ENCODE data around the gene HMCN1. TPM values are rescaled to one million over a fixed set of nuclear protein-coding genes. Genes with fewer than 3 reads are reported as not detected.

Gene HMCN1
- total and polyA plus RNA-seq, 4 donors = 1.5 to 6.8 (median 3.5) TPM

DNA sequence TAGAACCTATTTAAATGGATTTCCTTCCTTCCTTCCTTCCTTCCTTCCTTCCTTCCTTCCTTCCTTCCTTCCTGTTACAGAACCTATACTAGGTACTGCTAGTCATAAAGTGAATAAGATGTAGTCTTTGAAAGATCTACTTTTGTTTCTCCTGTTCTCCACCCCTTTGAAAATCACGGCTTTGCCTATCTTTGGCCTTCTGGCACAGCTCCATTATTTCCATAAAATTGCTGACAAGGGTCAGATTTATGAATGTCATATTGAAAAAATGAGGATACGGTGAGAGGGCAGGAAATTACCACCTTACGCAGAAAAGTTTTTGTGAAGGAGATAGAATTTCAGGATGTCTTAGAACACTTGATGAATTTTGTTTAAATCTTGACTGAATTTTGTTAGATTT lies 18.1 kb upstream of the HMCN1 start:
- Histone ChIP-seq H3K9ac (ENCODE audit: low read depth in 1 of 2, low read length in 2 of 2) (no peak overlapping the region), H3K27me3 (ENCODE audit: control insufficient read depth in 4 of 4, insufficient read depth in 4 of 4, low read length in 3 of 4) (no peaks in the 10 kb centered on the region), H3K4me1 (ENCODE audit: control insufficient read depth in 4 of 4, insufficient read depth in 4 of 4, low read length in 3 of 4) (peaks cover 0 to 10% (median 6%) of the 10 kb centered on the region in 4 donors), H3K27ac (ENCODE audit: low read depth in 1 of 2, low read length in 2 of 2) (no peak overlapping the region), H3K36me3 (ENCODE audit: control insufficient read depth in 4 of 4, insufficient read depth in 3 of 4, low read depth in 1 of 4, low read length in 3 of 4) (no peaks in the 10 kb centered on the region), H3K4me3 (ENCODE audit: low read depth in 1 of 3, low read length in 3 of 3) (no peak overlapping the region), H3K9me3 (ENCODE audit: control insufficient read depth in 4 of 4, low read length in 3 of 4) (no peaks in the 10 kb centered on the region)
- no peak for DNase-seq (ENCODE audit: low spot score)
- TF ChIP-seq FOXA2 (IDR thresholded peaks at IDR 0.05) = no peak
- 75% methylated on average over 3 of the region's 3 CpGs for WGBS

DNA sequence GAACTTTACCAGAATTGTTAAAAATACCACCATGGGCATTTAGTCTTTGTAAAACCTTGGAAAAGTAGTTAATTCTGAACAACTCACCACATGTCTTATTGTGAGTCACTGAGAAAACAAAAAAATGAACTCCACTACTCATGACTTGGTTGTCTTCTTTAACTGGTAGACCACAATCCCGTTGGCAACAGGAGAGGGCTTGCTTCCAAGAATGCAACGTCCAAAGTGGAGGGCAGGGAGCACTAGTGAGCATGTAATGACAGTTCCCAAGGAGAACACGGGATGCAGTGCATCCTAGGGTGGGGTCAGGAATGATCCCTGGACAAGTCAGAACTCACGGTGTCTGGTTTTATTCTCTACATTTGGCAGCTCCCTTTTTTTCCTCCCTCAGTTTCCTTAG lies 15.2 kb upstream of the HMCN1 start:
- TF ChIP-seq NR2F2 (IDR thresholded peaks at IDR 0.05) = no peak
- TF ChIP-seq HNF4G (IDR thresholded peaks at IDR 0.05) = no peak
- peak in 1 of 2 donors; percentile 50 for TF ChIP-seq RXRA (IDR thresholded peaks at IDR 0.05)
- no peak for TF ChIP-seq GABPA (IDR thresholded peaks at IDR 0.05 in 1 of 2, conservative IDR thresholded peaks at IDR 0.05 in 1 of 2)
- TF ChIP-seq, protein P1, sequence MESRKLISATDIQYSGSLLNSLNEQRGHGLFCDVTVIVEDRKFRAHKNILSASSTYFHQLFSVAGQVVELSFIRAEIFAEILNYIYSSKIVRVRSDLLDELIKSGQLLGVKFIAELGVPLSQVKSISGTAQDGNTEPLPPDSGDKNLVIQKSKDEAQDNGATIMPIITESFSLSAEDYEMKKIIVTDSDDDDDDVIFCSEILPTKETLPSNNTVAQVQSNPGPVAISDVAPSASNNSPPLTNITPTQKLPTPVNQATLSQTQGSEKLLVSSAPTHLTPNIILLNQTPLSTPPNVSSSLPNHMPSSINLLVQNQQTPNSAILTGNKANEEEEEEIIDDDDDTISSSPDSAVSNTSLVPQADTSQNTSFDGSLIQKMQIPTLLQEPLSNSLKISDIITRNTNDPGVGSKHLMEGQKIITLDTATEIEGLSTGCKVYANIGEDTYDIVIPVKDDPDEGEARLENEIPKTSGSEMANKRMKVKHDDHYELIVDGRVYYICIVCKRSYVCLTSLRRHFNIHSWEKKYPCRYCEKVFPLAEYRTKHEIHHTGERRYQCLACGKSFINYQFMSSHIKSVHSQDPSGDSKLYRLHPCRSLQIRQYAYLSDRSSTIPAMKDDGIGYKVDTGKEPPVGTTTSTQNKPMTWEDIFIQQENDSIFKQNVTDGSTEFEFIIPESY (IDR thresholded peaks at IDR 0.05) = peak; percentile 38
- TF ChIP-seq RAD21 (IDR thresholded peaks at IDR 0.05) = peak; percentile 12 to 37
- no peak for TF ChIP-seq TAF1 (conservative IDR thresholded peaks at IDR 0.05)
- TF ChIP-seq SP1 (IDR thresholded peaks at IDR 0.05) = peak; percentile 40
- peak; percentile 58 for TF ChIP-seq YY1 (IDR thresholded peaks at IDR 0.05)
- peak in 1 of 2 donors; percentile 16 for TF ChIP-seq JUND (IDR thresholded peaks at IDR 0.05)
- peak; percentile 72 to 84 for TF ChIP-seq HNF4A (conservative IDR thresholded peaks at IDR 0.05)
- TF ChIP-seq, protein P2, sequence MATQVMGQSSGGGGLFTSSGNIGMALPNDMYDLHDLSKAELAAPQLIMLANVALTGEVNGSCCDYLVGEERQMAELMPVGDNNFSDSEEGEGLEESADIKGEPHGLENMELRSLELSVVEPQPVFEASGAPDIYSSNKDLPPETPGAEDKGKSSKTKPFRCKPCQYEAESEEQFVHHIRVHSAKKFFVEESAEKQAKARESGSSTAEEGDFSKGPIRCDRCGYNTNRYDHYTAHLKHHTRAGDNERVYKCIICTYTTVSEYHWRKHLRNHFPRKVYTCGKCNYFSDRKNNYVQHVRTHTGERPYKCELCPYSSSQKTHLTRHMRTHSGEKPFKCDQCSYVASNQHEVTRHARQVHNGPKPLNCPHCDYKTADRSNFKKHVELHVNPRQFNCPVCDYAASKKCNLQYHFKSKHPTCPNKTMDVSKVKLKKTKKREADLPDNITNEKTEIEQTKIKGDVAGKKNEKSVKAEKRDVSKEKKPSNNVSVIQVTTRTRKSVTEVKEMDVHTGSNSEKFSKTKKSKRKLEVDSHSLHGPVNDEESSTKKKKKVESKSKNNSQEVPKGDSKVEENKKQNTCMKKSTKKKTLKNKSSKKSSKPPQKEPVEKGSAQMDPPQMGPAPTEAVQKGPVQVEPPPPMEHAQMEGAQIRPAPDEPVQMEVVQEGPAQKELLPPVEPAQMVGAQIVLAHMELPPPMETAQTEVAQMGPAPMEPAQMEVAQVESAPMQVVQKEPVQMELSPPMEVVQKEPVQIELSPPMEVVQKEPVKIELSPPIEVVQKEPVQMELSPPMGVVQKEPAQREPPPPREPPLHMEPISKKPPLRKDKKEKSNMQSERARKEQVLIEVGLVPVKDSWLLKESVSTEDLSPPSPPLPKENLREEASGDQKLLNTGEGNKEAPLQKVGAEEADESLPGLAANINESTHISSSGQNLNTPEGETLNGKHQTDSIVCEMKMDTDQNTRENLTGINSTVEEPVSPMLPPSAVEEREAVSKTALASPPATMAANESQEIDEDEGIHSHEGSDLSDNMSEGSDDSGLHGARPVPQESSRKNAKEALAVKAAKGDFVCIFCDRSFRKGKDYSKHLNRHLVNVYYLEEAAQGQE (IDR thresholded peaks at IDR 0.05) = no peak
- TF ChIP-seq, protein P3, sequence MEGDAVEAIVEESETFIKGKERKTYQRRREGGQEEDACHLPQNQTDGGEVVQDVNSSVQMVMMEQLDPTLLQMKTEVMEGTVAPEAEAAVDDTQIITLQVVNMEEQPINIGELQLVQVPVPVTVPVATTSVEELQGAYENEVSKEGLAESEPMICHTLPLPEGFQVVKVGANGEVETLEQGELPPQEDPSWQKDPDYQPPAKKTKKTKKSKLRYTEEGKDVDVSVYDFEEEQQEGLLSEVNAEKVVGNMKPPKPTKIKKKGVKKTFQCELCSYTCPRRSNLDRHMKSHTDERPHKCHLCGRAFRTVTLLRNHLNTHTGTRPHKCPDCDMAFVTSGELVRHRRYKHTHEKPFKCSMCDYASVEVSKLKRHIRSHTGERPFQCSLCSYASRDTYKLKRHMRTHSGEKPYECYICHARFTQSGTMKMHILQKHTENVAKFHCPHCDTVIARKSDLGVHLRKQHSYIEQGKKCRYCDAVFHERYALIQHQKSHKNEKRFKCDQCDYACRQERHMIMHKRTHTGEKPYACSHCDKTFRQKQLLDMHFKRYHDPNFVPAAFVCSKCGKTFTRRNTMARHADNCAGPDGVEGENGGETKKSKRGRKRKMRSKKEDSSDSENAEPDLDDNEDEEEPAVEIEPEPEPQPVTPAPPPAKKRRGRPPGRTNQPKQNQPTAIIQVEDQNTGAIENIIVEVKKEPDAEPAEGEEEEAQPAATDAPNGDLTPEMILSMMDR (IDR thresholded peaks at IDR 0.05; ENCODE audit: low read depth, low read length, missing input control) = peak; percentile 9
- no peaks in the 10 kb centered on the region for H3K9me3 ChIP-seq (ENCODE audit: control insufficient read depth in 4 of 4, low read length in 3 of 4)
- 13% methylated on average over 4 of the region's 4 CpGs for WGBS
- no peaks in the 10 kb centered on the region for H3K27me3 ChIP-seq (ENCODE audit: control insufficient read depth in 4 of 4, insufficient read depth in 4 of 4, low read length in 3 of 4)
- DNase-seq (ENCODE audit: low spot score) = no peak
- H3K4me3 ChIP-seq (ENCODE audit: low read depth in 1 of 3, low read length in 3 of 3) = no peak overlapping the region
- H3K36me3 ChIP-seq (ENCODE audit: control insufficient read depth in 4 of 4, insufficient read depth in 3 of 4, low read depth in 1 of 4, low read length in 3 of 4) = no peaks in the 10 kb centered on the region
- H3K4me1 ChIP-seq (ENCODE audit: control insufficient read depth in 4 of 4, insufficient read depth in 4 of 4, low read length in 3 of 4) = peaks cover 0 to 10% (median 6%) of the 10 kb centered on the region in 4 donors
- H3K9ac ChIP-seq (ENCODE audit: low read depth in 1 of 2, low read length in 2 of 2) = no peak overlapping the region
- H3K27ac ChIP-seq (ENCODE audit: low read depth in 1 of 2, low read length in 2 of 2) = no peak overlapping the region

All from liver (tissue), 9 donors.